Endodermal cell (in vitro differentiated cells): Measurements from ENCODE around the gene FMNL2. TPM values are rescaled to one million over a fixed set of nuclear protein-coding genes. Genes with fewer than 3 reads are reported as not detected.
A peak's percentile ranks its signal among the peaks of the same experiment; 100 is the strongest.

Experiments used
- DNase-seq: peaks from one replicate; pipeline ENCODE4 v3.0.0-alpha.2; 2017
- H3K27ac ChIP-seq: 2 replicates; pipeline ENCODE4 v1.5.1; 2013; ENCODE audit warnings: mild to moderate bottlenecking, low read depth, low read length, moderate library complexity
- H3K27me3 ChIP-seq: 2 replicates; pipeline ENCODE4 v1.6.1; 2013; ENCODE audit warnings: mild to moderate bottlenecking, low read length, moderate library complexity; ENCODE audit not compliant: insufficient read depth, control insufficient read depth, poor library complexity, severe bottlenecking
- H3K36me3 ChIP-seq: 2 replicates; pipeline ENCODE4 v1.7.0; 2013; ENCODE audit warnings: mild to moderate bottlenecking, low read length, moderate library complexity; ENCODE audit not compliant: control insufficient read depth, insufficient read depth
- H3K4me1 ChIP-seq: one replicate; pipeline ENCODE4 v1.7.0; 2013; ENCODE audit warnings: low read length; ENCODE audit not compliant: control insufficient read depth, insufficient read depth
- H3K4me3 ChIP-seq: 2 replicates; pipeline ENCODE4 v1.5.1; 2013; ENCODE audit warnings: mild to moderate bottlenecking, low read length, moderate library complexity
- H3K9ac ChIP-seq: 2 replicates; pipeline ENCODE4 v1.6.1; 2013; ENCODE audit warnings: mild to moderate bottlenecking, low read length, moderate library complexity; ENCODE audit not compliant: poor library complexity, severe bottlenecking; ENCODE audit errors: extremely low read depth
- H3K9me3 ChIP-seq: 2 replicates; pipeline ENCODE4 v1.6.1; 2013; ENCODE audit warnings: mild to moderate bottlenecking, low read length, moderate library complexity; ENCODE audit not compliant: control insufficient read depth
- H3K27ac Mint-ChIP-seq: 2 replicates; pipeline ENCODE4 v1.8.0; 2020; ENCODE audit warnings: mixed read lengths
- H3K27me3 Mint-ChIP-seq: 2 replicates; pipeline ENCODE4 v1.8.0; 2021; ENCODE audit warnings: mild to moderate bottlenecking, mixed read lengths; ENCODE audit not compliant: insufficient read depth
- H3K36me3 Mint-ChIP-seq: 2 replicates; pipeline ENCODE4 v1.8.0; 2020; ENCODE audit warnings: low read depth, mixed read lengths
- H3K4me1 Mint-ChIP-seq: 2 replicates; pipeline ENCODE4 v1.8.0; 2020; ENCODE audit warnings: mixed read lengths
- H3K4me3 Mint-ChIP-seq: 2 replicates; pipeline ENCODE4 v1.8.0; 2020; ENCODE audit warnings: mild to moderate bottlenecking, moderate library complexity, mixed read lengths
- H3K9me3 Mint-ChIP-seq: 2 replicates; pipeline ENCODE4 v1.8.0; 2020; ENCODE audit warnings: mild to moderate bottlenecking, mixed read lengths
- WGBS, 2 experiments: methylation state at CpG; one replicate each; pipeline versions ENCODE4 v1.1.5 to v1.1.7; 2013; ENCODE audit warnings: missing lambda C conversion rate in 2 of 2, mixed read lengths in 1 of 2; ENCODE audit not compliant: insufficient coverage in 1 of 2, insufficient read length in 1 of 2; 5-methylcytosine and 5-hydroxymethylcytosine counted together
- total RNA-seq, 2 donors: library from RNA; stranded (reverse); fragmentation: NEBNext Ultra II Directional in 1 of 2; extraction: Animal tissue kit (Norgen Biotek cat#: 25700) in 1 of 2; gene quantifications; 2 replicates in 1 of 2; 3 replicates in 1 of 2; pipeline ENCODE4 v1.2.1, GENCODE V29; 2021
- TF ChIP-seq, protein P1 (sequence below): fragments of 200-600 bp; sonication (generic); conservative IDR thresholded peaks from 2 replicates; pipeline ENCODE4 v1.5.0; 2021; ENCODE audit warnings: antibody characterized with exemption, mild to moderate bottlenecking

The FMNL2 gene
- total RNA-seq, 2 donors from 2014 or later = 49.4 to 51.8 TPM

DNA sequence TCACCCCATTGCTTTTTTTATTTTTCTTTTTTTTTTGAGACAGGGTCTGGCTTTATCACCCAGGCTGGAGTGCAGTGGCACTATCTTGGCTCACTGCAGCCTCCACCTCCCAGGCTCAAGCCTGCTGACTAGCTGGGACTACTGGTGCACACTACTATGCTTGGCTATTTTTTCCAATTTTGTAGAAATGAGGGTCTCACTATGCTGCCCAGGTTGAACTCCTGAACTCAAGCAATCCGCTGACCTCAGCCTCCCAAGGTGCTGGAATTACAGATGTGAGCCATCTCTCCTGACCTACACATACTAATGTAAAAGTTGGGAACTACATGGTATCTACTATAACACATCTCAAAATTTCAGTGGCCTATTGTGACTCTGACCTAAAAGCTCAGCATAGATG, 101.2 kb downstream of the FMNL2 start:
- H3K4me1 Mint-ChIP-seq = peaks cover 53% of the 10 kb centered on the region
- H3K27ac Mint-ChIP-seq = no peak overlapping the region

DNA sequence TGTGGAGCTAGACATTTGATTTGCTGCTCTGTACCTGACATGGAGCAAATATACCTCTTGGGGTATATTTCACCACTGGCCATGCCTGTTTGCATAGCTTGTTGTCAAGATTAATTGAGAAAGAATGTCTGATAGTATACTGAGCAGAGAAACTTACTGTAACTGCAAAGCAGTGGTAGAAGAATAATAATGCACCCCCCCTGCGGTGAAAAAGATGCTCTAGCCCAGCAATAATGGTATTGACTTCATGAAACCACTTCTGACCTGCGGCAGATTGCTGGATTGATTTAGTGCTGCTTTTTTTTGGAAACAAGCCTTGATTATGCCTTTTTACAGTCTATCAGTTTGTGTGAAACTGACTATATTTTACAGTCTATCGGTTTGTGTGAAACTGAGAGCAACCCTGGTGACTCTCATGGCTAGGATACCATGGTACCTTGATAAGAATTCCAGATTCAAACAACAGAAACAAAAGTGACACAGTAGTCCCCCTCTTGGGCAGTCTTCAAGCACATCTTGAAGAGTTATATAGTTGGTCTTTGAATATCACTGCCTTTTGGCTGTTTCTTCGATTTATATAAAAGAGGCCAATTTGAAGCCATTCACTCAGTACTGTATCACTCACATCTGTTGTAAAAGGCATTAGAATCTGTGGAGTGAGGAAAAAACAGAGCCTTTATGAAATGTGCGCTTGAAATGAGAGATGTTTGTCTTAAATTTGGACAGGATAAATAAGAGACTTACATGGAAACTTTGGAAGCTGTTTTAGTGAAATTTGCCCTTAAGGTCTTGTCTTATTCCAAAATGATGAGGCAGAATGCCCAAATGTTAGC, 102.5 kb downstream of the FMNL2 start:
- Histone ChIP-seq H3K36me3 (no peaks in the 10 kb centered on the region), H3K4me1 (peaks cover 15% of the 10 kb centered on the region), H3K27ac (no peak overlapping the region), H3K27me3 (no peaks in the 10 kb centered on the region), H3K9ac (no peak overlapping the region), H3K4me3 (no peak overlapping the region), H3K9me3 (no peaks in the 10 kb centered on the region)
- Mint-ChIP-seq H3K36me3 (no peaks in the 10 kb centered on the region), H3K27ac (no peak overlapping the region), H3K9me3 (no peaks in the 10 kb centered on the region), H3K4me1 (peaks cover 51% of the 10 kb centered on the region), H3K27me3 (peaks cover 11% of the 10 kb centered on the region), H3K4me3 (no peak overlapping the region)
- no peak for DNase-seq
- TF ChIP-seq, protein P1, sequence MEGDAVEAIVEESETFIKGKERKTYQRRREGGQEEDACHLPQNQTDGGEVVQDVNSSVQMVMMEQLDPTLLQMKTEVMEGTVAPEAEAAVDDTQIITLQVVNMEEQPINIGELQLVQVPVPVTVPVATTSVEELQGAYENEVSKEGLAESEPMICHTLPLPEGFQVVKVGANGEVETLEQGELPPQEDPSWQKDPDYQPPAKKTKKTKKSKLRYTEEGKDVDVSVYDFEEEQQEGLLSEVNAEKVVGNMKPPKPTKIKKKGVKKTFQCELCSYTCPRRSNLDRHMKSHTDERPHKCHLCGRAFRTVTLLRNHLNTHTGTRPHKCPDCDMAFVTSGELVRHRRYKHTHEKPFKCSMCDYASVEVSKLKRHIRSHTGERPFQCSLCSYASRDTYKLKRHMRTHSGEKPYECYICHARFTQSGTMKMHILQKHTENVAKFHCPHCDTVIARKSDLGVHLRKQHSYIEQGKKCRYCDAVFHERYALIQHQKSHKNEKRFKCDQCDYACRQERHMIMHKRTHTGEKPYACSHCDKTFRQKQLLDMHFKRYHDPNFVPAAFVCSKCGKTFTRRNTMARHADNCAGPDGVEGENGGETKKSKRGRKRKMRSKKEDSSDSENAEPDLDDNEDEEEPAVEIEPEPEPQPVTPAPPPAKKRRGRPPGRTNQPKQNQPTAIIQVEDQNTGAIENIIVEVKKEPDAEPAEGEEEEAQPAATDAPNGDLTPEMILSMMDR = no peak
- WGBS, 2 experiments = 89 to 96% methylated on average over 3 to 5 of the region's 5 CpGs

More for the DNA sequence above, 101.2 kb downstream of the FMNL2 start:
- peaks cover 15% of the 10 kb centered on the region for H3K4me1 ChIP-seq
- H3K4me3 ChIP-seq = no peak overlapping the region
- TF ChIP-seq, protein P1 = no peak
- H3K27me3 ChIP-seq = no peaks in the 10 kb centered on the region
- 89 to 100% methylated on average over 1 of the region's 1 CpG for WGBS, 2 experiments
- no peak overlapping the region for H3K9ac ChIP-seq
- no peak for DNase-seq
- Mint-ChIP-seq H3K9me3 (no peaks in the 10 kb centered on the region), H3K4me3 (no peak overlapping the region), H3K36me3 (no peaks in the 10 kb centered on the region), H3K27me3 (peaks cover 21% of the 10 kb centered on the region)
- no peaks in the 10 kb centered on the region for H3K9me3 ChIP-seq
- H3K27ac ChIP-seq = no peak overlapping the region
- H3K36me3 ChIP-seq = no peaks in the 10 kb centered on the region

DNA sequence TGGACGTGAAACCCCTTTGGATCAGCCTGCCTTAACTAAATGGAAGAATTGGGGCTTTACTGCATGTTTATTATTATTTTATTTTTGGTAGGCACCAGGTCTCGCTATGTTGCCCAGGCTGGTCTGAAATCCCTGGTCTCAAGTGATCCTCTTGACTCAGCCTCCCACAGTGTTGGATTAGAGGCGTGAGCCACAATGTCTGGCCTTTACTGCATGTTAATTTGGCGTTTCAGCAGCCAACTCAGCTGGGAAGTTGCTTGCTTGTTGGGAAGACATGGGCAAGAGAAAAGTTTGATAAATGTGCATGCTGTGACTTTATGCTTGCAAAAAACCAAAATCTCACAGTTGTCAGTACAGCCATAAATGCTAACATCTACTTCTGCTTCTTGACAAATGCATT, 105.1 kb downstream of the FMNL2 start:
- Histone ChIP-seq H3K27ac (no peak overlapping the region), H3K4me1 (peaks cover 6% of the 10 kb centered on the region), H3K36me3 (no peaks in the 10 kb centered on the region), H3K9me3 (no peaks in the 10 kb centered on the region), H3K4me3 (no peak overlapping the region), H3K9ac (no peak overlapping the region), H3K27me3 (no peaks in the 10 kb centered on the region)
- WGBS, 2 experiments = 70 to 88% methylated on average over 4 of the region's 4 CpGs
- H3K27ac Mint-ChIP-seq = no peak overlapping the region
- DNase-seq = peak; percentile 68
- peaks cover 34% of the 10 kb centered on the region for H3K4me1 Mint-ChIP-seq
- TF ChIP-seq, protein P1 = no peak
- no peaks in the 10 kb centered on the region for H3K9me3 Mint-ChIP-seq
- H3K4me3 Mint-ChIP-seq = no peak overlapping the region
- no peaks in the 10 kb centered on the region for H3K36me3 Mint-ChIP-seq
- H3K27me3 Mint-ChIP-seq = peaks cover 3% of the 10 kb centered on the region
